ENCODE measurements around the gene RCBTB1. TPM values are rescaled to one million over a fixed set of nuclear protein-coding genes. Genes with fewer than 3 reads are reported as not detected.

Gene RCBTB1
- total and polyA plus RNA-seq, 10 donors: 10.0 to 30.9 (median 25.5) TPM

GRCh38 chr13:49608651-49609331 lies 23.4 kb upstream of the RCBTB1 start:
- intact Hi-C loops (cut with DNase I; ENCODE audit: low total_unique reads): loop anchor here (5.0 kb wide), 1 partner anchor 306 kb away; no protein-coding TSS in a partner anchor
- 55 to 74% (median 61%) methylated on average over 1 of the region's 1 CpG for WGBS, 5 donors
- H3K9me3 ChIP-seq: peaks cover 0 to 10% (median 5%) of the 10 kb centered on the region in 8 donors

GRCh38 chr13:49607761-49608160 lies 22.4 kb upstream of the RCBTB1 start:
- no peak overlapping the region for H3K4me3 ChIP-seq
- peaks cover 0 to 10% (median 5%) of the 10 kb centered on the region in 8 donors for H3K9me3 ChIP-seq
- peaks cover 0 to 27% (median 16%) of the 10 kb centered on the region in 6 donors for H3K4me1 ChIP-seq
- DNase-seq: no peak
- H3K27me3 ChIP-seq (replicated peaks in 1 of 7): no peaks in the 10 kb centered on the region
- TF ChIP-seq, protein P1, sequence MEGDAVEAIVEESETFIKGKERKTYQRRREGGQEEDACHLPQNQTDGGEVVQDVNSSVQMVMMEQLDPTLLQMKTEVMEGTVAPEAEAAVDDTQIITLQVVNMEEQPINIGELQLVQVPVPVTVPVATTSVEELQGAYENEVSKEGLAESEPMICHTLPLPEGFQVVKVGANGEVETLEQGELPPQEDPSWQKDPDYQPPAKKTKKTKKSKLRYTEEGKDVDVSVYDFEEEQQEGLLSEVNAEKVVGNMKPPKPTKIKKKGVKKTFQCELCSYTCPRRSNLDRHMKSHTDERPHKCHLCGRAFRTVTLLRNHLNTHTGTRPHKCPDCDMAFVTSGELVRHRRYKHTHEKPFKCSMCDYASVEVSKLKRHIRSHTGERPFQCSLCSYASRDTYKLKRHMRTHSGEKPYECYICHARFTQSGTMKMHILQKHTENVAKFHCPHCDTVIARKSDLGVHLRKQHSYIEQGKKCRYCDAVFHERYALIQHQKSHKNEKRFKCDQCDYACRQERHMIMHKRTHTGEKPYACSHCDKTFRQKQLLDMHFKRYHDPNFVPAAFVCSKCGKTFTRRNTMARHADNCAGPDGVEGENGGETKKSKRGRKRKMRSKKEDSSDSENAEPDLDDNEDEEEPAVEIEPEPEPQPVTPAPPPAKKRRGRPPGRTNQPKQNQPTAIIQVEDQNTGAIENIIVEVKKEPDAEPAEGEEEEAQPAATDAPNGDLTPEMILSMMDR (IDR thresholded peaks at IDR 0.05 in 8 of 11, conservative IDR thresholded peaks at IDR 0.05 in 3 of 11): no peak
- no peak for TF ChIP-seq POLR2A (IDR thresholded peaks at IDR 0.05)
- TF ChIP-seq POLR2AphosphoS5 (IDR thresholded peaks at IDR 0.05): no peak
- WGBS, 5 donors: 21 to 28% (median 25%) methylated on average over 5 of the region's 5 CpGs
- no peak overlapping the region for H3K27ac ChIP-seq
- intact Hi-C loops (cut with DNase I; ENCODE audit: low total_unique reads): loop anchor here (5.0 kb wide), 1 partner anchor 305 kb away; no protein-coding TSS in a partner anchor
- no peaks in the 10 kb centered on the region for H3K36me3 ChIP-seq

More at GRCh38 chr13:49608651-49609331, 23.4 kb upstream of the RCBTB1 start:
- H3K27me3 ChIP-seq (replicated peaks in 1 of 7): no peaks in the 10 kb centered on the region
- no peak overlapping the region for H3K4me3 ChIP-seq
- H3K4me1 ChIP-seq: peaks cover 0 to 27% (median 16%) of the 10 kb centered on the region in 6 donors
- no peak for DNase-seq
- H3K27ac ChIP-seq: no peak overlapping the region
- no peak for TF ChIP-seq POLR2A (IDR thresholded peaks at IDR 0.05)
- TF ChIP-seq, protein P1 (IDR thresholded peaks at IDR 0.05 in 8 of 11, conservative IDR thresholded peaks at IDR 0.05 in 3 of 11): no peak
- TF ChIP-seq POLR2AphosphoS5 (IDR thresholded peaks at IDR 0.05): no peak
- H3K36me3 ChIP-seq: no peaks in the 10 kb centered on the region

DNA sequence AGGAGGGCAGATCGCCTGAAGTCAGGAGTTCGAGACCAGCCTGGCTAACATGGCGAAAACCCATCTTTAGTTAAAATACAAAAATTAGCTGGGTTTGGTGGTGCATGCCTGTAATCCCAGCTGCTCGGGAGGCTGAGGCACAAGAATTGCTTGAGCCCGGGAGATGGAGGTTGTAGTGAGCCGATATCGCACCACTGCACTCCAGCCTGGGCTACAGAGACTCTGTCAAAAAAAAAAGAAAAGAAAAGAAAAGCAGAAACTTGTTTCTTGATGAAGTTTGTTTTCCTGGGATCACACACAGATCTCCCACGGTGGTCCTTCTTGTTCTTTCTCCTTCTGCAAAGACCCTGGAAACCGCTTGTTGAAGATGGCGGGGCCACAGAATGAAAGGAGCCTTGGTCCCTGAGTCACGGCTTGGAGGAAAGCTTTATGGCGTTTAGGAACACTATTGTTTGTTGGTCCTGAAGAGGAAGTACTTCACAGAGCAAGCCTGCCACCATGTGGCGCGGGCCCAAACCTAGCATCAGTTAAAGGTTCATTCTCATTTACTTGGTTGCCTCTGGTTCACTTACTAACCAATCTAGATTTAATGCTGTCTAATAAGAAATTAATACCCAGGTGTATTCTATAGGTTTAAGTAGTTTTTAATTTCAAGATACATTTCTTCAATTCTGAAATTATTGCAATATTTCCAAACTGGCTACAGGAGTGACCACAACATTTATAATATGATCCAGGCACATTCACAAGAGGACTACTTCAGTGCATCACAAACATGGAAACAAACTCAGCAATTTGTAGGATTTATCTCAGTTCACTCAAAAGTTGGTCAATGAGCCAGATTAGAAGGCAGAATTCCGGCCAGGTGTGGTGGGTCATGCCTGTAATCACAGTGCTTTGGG lies 21.6 kb upstream of the RCBTB1 start:
- Histone ChIP-seq H3K4me3 (peak overlapping the region in 6 of 8 donors; percentile 4 to 50 (median 28)), H3K27ac (peak overlapping the region in 5 of 8 donors; percentile 30 to 66 (median 46)), H3K27me3 (replicated peaks in 1 of 7) (no peaks in the 10 kb centered on the region), H3K36me3 (no peaks in the 10 kb centered on the region), H3K4me1 (peaks cover 0 to 27% (median 16%) of the 10 kb centered on the region in 6 donors), H3K9me3 (peaks cover 0 to 5% (median under 1%) of the 10 kb centered on the region in 8 donors)
- peak; percentile 95 for DNase-seq
- TF ChIP-seq, protein P1 (IDR thresholded peaks at IDR 0.05 in 8 of 11, conservative IDR thresholded peaks at IDR 0.05 in 3 of 11): peak; percentile 64 to 85 (median 77)
- TF ChIP-seq POLR2AphosphoS5 (IDR thresholded peaks at IDR 0.05) (peak in 1 of 3 donors; percentile 72), POLR2A (IDR thresholded peaks at IDR 0.05) (no peak)
- intact Hi-C loops (cut with DNase I; ENCODE audit: low total_unique reads): loop anchor here (5.0 kb wide), 1 partner anchor 305 kb away; no protein-coding TSS in a partner anchor
- 25 to 34% (median 31%) methylated on average over 15 of the region's 15 CpGs for WGBS, 5 donors
